GM19043 (cell line): Measurements from ENCODE around the gene SSTR3.
A peak's percentile ranks its signal among the peaks of the same experiment; 100 is the strongest.
"Not testable (repeated sequence)": the region's sequence is repeated elsewhere in the genome, so short reads cannot be mapped to it uniquely, and the experiment has no call there.

ENCODE experiments used
- ATAC-seq: cut with Tn5 transposase; IDR thresholded peaks from one replicate; pipeline ENCODE4 v1.9.1; 2021; ENCODE audit warnings: low read depth; ENCODE audit not compliant: unreplicated experiment

The SSTR3 gene

DNA sequence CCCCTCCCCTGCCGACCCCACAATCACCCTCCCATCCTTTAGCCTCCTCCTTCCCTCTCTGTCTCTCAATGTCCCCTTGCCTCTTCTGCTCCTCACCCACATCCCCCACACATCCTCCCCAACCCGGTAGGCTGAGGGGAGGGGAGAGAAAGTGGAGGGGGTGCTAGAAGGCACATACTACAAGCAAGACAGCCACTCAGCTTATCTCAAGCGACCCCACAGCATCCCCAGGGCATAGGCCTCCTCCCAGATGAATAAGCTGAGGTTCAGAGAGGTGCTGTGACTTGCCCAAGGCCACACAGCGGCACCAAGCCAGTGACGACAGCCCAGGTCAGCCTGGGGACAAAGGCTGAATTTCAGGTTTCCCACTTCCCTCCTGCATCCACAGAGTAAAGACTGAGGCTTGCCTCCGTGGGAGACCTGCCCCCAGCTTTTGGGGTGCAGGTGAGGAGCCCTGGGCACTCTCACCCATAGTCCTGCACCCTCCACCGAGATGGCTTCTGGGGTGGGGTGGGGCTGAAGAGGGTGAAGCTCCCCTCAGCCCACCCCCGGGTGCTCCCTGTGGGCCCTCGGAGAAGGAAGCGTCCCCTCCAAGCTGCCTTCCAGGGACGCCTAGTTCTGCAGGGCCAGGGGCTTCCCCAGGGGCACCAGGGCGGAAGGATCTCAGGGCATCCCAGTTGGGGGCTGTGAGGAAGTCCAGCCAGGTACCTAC, 31.3 kb upstream of the SSTR3 start:
- no peak for ATAC-seq

DNA sequence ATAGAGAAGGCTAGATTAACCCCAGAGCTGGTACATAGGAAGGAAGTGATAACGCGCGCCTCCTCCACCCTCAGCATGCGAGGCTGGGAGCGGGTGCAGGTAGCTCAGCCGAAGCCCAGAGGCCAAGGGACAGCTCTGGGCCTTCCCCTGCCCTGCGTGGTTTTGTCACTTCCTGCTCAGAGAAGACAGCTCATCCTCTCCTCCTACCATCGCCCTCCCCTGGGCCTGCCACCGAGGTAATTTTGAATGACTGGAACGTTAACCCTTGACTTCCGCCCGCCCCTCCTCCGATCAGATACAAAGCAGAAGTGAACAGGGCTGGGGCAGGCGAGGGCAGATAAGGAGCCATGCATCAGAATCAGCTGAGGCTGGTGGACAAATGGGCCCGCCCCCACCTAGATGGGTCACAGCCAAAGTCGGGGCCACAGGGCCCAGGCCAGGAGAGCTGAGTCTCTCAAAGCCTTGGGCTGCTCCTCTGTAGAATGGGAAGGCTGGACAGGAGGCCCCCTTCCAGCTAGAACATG, 30.2 kb upstream of the SSTR3 start:
- peak; percentile 61 for ATAC-seq

DNA sequence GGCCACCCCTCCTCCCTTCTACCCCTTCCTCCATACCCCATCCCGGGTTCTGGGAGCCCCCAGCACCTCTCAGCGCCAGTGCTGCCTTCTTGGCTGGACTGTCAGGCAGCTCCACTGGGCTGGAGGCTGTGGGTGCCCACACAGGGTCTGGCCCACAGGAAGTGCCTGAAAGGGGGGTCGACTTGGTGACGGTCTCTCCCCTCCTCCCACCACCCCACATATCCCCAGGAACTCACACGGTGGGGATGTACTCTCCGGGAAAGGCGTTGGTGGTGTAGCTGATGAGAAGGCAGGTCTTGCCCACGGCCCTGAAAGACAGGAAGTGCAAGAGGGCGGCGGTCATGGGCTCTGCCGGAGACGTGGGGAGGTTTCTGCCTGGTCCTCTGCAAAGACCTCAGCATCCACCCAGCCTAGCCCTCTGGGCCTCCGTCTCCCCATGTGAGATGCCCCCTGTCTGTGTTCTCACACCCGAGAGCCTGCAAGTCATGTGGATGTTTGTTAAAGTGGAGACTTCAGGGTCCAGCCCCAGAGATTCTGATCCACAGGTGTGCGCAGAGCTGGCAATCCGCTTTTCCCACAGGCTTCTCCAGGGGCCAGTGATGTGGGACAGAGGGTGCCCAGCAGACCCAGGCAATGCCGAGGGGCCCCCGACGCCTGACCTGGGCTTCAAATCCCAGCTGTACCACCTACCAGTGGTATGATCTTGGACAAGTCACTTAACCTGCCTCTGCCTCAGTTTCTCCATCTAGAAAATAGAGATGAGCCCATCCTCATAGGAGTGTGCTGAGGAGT, 29.3 kb upstream of the SSTR3 start:
- no peak for ATAC-seq

DNA sequence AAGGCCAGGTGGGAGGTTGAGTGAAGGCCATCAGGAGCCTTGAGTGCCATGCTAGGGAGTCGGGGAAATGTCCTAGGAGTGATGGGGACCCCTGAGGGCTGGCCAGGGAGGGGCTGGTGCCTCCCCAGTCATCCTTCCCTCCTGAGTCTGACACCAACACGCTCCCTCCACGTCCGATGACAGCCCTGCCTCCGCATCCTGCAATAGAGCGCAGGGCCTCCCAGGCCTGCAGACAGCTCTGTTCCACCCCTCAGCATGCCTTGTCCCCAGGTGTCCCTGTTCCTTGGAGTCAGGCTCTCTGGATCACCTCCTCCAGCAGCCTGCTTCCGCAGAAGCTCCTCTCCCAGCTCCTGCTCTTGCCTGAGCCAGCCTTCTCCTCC, 28.7 kb upstream of the SSTR3 start:
- ATAC-seq, result no peak

DNA sequence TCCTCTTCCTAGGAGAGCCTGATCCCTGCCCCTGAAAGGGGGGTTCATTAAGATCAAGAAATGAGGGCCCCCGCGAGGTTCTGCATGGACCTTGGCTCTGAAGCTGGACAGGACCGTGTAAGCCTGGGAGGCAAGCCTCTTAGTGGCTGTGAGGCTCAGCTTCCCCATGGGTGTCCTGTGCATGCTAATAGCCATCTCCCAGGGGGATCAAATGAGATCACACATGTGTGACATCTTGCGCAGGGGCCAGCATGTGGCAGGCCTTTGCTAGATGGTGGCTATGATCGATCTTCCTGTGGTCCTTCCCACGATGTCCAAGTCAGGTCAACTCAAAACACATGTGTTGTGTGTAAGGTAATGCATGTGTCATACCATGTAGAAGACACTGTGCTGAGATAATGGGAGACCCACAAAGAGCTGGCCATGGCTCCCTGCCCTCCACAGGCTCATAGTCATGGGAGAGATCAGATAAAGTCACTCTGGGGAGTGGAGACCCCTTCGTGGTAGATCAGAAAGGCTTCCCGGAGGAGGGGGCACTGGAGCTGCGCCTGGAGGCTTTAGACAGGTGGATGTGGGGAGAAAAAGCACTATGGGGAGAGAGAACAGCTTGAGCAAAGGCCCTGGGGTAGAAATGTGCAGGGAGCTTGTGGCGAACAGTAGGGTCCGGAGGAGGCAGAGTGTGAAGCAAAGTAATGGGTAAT, 28.1 kb upstream of the SSTR3 start:
- ATAC-seq, result no peak

DNA sequence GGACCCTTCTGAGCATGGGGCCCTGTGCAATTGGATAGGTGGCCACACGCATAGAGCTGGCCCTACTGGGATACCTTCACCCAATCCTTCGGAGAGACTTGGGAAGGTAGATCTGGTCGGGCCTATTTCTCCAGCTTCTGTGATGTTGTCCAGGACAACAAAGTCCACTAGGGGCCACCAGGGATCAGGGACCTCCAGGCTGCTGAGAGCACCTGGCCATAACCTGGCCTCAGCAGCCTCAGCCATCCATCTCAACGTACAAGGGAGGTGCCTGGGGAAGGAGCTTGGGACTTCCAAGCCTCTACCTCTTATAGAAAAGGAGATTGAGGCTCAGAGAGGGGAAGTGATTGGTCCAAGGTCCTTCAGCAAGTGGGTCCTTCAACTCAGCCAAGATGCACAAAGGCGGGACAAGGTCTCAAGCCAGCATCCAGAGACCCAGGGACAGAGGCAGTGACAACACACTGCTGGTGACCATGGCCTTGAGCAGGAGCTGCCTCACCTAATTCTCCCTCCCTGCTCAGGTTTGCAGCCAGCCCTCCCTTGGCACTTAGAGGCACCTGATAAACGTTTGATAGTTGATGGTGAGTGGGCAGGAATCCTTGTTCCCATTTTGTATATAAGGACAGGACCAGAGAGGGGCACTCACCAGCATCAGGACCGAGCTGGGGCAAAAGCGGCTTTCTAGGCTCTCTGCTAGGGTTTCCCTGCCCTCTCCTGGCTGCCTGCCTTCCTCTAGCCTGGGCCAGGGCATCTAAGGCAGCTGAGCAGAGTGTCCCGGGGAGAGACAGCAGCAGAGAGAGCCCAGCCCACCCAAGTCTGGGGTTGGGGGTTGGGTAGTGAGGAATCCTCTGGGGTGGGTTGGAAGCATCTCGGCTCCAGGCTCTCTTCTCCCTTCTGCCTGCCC, 27.3 kb upstream of the SSTR3 start:
- ATAC-seq, result no peak

DNA sequence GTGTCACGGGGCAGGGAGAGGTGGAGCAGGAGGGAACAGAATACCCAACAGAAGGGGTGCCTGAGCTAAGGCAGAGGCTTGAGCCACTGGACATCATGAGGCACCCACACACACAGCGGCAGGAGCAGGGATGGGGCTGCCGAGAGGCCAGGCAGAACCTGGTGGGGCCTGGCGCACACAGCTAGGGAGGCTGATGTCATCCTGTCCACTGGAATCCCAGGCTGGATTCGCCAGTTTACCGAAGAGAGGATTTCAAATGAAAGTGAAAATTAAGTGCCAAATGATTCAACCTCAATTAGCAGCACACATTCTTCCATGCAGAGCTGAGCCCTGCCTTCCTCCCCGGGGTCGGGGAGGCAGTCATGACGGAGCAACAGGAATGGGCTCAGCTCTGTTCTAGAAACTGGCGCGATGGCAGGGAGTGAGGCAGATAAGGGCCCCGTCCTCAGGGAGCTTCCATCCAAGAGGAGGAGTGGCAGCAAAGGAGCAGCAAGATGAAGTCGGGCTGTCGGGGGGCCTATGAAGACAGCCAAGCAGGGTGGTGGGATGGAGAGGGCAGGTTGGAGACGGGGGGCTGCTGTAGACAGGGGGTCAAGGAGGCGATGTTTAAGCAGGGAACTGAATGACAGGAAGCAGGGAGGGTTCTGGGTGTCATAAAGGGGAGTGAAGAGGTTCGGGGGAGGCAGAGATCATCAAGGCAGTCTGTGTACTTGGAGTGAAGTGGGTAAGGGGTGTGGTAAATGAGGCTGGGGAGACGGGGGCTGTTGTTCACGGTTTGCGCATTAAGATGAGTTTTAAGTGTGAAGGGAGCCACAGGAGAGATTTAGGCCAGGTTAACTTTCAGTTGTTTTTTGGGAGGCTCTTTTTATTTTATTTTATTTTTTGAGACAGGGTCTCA, 25.3 kb upstream of the SSTR3 start:
- ATAC-seq, result no peak

DNA sequence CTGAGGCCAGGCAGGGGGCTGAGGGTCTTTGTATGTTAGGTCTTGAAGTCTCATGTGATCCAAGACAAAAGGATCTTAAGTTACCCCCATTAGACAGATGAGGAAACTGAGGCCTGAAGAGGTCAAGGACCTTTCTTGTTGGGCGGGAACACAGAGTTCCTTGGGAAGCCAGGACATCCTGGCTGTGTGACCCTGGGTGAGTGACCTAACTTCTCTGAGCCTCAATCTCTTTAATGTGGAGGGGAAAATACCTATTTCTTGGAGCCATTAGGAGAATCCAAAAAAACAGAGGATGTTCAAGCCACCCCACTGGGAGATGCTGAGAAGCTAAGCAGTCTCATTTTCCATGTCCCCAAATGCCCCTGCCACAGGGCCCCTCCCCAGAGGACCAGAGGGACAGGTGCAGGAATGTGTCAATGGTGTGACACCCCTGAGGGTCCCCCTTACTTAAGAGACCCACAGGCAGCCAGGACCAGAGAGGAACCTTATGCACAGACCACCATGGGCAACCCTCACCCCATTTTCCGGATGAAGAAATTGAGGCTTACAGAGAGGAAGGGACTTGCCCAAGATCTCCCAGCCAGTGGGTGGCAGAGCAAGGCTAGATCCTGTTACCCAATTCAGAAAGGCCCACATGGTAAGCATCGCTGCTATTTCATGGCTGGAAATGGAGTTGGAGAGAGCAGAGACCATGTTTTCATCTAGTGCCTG, 23.8 kb upstream of the SSTR3 start:
- no peak for ATAC-seq

DNA sequence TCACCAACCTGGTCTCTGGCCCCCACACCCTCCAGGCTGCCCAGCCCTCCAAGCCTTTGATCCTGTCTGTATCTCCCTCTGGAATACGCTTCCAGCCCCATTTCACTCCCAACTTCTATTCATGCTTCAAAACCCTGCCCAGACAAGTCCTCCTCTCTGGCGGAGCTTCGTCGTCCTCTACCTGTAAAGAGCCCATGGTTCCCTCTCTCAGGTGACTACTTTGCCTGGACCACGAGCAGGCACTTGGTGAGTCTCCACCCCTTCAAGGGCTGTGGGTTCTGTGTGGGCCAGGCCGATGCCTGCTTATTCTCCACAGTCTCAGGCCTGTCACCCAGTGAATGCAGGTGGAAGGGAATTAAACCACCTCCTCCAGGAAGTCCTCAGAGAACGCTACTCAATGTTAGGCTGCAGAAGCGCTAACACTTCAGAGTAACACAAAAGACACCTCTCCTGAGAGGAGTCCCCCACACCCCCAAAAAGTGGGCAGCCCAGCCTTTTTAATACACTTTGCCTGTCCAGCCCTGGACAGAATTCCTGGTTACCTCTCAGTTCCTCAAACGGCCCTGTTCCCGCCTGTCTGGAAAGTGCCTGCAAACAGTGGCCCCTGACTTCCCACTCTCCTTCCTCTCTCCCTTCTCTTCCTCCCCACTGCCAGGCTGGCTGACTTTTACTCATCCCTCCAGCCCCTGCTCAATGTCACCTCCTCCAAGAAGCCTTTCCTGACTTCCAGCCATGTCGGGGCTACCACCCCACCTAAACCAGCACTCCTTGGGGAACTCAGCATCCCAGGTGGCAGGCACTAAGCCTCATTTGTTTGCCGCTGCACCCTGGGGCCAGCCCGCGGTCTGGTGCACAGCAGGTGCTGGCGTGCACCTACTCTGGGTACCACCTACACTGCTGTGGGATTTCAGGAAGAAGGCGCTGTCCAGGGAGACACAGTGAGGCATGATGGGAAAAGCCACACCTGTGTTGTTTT, 22.7 kb upstream of the SSTR3 start:
- ATAC-seq, result no peak

DNA sequence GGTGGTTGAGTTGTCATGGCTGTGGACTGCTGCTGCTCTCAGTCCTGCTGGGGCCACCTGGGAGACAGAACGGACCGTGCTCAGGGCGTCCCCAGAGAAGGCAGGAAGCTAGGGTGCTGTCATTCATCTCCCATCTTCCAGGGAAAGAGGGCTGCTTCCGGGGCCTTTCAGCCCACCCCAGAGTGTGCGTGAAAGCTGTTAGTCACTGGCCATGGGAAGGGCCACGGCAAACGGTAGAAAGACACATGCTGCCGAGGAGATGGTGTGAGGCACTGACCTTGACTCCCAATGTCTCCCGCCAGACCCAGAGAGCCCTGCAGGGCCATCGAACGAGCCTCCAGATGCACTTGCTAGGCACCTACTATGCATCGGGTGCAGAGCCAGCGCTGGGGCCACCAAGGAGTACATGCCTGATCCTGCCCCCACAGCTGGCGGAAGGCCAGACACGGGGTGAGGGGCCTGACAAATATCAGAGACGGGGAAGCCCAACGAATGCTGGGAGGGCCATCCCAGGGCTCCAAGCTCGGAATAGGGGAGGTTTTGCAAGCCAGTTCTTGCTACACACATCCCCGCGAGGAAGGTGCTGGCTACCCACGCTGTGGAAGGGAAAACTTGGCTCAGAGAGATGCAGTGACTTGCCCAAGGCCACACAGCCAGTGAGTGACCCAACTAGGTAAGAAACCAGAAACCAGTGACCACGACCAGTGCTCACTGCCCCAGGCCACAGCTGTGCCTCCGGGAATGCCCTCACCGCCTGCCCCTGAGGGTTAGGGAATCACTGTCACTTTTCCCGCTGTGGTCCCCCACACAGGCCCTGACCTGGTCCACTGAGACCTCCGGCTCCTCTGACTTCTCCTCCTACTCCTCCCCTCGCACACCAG, 21.7 kb upstream of the SSTR3 start:
- no peak for ATAC-seq

DNA sequence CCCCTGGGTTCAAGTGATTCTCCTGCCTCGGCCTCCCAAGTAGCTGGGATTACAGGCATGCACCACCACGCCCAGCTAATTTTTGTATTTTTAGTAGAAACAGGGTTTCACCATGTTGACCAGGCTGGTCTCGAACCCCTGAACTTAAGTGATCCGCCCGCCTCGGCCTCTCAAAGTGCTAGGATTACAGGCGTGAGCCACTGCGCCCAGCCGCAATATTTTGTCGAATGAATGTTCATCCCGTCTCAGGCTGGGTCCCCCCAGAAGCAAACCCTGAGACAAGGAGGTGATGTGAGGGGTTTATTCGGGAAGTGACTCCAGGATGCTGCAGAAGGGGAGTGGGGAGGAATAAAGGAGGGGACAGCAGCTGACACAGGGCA, 21.1 kb upstream of the SSTR3 start:
- ATAC-seq, result not testable (repeated sequence)

DNA sequence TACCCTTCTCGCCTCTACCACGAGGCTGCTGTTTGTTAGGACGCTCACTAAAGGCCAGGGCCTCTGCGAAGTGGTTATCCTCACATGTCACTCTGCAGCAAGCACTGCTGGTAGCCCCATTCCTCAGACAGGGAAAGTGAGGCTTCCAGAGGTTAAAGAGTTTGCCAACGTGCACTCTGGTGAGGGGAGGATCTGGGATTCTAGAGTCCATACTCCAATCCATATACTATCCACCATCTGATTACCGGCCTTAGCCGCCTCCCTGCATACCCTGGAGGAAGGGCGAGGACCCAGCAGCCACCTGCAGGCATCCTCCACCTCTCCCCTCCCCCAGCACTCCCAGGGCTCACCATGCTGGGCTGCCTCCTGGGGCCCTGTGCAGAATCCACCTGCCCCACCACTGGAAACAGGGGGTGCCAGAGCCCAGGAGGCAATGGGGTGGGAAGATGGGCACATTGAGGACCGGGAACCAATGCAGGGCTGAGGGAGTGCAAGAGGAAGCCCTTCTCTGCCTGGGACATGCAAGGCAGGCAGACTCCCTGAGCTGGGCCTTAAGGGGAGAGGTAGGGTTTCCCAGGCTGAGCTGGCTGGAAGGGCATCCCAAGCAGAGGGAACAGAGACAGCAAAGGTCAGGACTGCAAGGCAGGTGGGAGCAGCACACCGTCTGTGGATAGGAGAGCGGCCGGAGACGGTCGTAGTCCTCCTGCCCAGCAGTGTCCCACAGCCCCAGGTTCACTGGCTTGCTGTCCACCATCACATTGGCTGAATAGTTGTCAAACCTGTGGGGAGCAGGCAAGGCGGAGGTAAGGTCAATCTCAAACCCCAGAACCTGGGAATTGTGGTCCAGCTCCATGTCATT, 20.1 kb upstream of the SSTR3 start:
- no peak for ATAC-seq

DNA sequence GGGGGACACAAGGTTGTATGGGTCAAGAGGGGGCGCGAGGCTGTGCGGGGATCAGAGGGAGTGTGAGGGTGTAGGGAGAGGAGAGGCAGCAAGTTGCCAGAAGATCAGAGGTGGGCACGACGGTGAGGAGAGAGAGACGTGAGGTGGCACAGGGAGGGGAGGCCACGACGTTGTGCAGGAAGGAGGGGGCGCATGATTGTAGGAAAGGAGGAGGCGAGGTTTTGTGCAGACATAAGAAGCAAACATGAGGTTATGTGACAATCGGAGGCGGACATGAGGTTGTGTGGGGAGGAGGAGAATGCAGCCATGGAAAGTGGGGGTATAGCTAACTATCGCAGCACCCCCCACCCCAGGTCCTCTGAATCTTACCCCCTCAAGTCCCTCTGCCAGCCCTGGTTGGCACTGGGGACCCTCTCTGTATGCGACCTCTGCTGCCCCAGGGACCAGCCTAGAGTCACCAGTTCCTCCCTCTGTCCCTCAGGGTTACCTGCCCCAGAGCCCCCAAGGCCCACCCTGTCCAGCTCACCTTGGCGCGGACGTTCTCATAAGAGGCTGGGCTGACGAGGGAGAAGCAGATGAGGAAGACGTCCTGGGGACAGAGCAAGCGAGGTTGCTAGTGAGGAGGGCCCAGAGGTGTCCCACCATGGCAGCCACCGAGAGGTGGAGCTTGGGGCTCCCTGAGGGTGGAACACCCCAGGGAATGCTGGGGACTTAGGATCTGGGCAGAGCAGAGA, 19.3 kb upstream of the SSTR3 start:
- no peak for ATAC-seq

DNA sequence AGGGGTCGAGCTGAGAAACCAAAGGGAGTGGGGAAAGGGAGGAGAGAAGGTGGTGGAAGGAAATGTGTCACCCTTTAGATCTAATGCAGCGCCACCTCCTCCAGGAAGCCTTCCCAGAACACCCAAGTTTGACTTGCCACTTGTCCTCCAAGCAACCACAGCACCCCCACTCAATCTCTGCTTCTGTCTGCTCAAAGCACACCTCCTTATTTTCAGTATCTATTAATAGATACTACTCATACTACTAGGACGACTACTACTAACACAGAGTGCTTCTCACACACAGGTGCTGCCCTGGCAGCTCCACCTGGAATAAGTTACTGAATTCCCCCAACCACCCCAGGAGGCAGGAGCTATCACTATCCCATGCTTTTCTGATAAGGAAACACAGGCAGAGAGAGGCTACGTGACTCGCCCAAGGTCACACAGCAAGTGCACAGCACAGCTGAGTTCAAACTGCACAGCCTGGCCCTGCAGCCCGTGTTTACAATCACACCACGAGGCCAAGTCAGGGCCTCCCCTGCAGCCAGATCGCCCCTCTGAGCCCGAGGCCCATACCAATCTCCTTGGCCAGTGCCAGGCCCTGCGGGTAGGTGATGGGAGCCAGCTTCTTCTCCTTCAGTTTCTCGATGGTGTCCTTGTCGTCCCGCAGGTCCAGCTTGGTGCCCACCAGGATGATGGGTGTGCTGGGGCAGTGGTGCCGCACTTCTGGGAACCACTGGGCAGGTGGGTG, 18.6 kb upstream of the SSTR3 start:
- no peak for ATAC-seq
